ENCODE measurements around the gene KDM2B. TPM values are rescaled to one million over a fixed set of nuclear protein-coding genes. Genes with fewer than 3 reads are reported as not detected.

The KDM2B gene
- 10 to 100 TPM; 61.8 to 63.4 TPM for total RNA-seq

DNA sequence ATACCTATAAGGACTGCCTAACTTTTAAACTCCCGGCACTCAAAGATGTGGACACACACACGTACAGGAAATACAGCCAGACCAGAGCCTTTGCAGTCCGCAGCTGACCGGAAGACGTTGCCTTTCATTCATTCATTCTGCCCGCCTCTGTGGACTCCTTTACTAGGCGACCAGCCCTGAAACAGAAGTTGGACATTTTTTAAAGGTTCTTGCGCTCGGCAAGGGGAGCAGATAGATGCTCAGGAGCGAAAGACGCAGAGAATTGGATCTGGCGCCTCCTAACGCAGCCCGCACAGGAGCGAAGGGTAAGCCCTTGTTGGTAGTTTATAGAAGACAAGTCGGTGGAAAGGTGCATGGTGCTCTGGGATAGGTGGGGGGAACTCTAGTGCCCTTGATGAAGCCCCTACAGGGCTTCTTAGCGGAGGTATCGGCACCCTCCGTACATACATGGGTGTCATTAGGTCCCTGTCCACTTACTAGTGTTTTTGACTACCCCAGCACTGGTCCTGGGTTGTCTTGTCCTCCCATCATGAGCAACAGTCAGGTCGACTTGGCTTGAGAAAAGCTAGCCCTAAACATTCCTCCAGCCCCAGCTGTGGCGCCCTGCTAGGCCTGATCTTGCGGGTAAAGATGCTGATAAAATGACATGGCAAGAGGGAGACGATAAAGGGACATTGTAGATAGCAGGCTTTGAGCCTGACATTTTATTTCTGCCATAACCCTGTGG lies at the start of gene KDM2B:
Gene KDM2B, minus strand, starts transcription at position 65 of the 727 bp plus-strand sequence. CDS start 112 bp downstream, outside the sequence.
- ChIA-PET CTCF (interaction anchor here (0.6 to 1.5 kb wide), 3 partner anchors 9 to 135 kb away, joined by 3 to 5 read pairs (median 3); no protein-coding TSS in a partner anchor), POLR2A (interaction anchor here (0.6 to 3.3 kb wide), 6 partner anchors 10 to 168 kb away, joined by 3 to 26 read pairs (median 6); no protein-coding TSS in a partner anchor)

DNA sequence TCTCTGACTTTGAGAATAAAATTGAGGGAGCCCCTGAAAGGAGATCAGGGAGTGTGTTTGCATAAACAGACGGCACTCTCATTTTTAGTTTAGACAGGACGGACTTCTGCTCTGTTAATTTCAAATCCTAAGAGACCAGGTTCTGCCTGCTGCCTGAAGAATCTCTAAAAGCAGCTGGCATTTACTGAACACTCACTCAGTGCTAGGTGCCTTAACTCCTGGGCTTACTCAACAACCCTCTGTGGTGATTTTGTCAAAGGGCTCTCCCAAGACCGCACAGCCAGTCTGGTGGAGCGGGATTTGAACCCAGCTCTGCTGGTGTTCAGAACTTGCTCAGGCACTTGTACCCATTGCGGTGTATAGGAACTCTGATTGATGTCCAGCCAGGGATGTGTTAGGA lies 47.7 kb upstream of the KDM2B start:
- POLR2A ChIA-PET: interaction anchor here (0.6 to 2.9 kb wide), 4 partner anchors 8 to 37 kb away, joined by 3 to 42 read pairs (median 6); no protein-coding TSS in a partner anchor
- CTCF ChIA-PET: interaction anchor here (0.9 to 7.2 kb wide), 3 partner anchors 37 to 76 kb away, joined by 3 to 48 read pairs (median 6); partner anchors contain the start of gene MORN3

DNA sequence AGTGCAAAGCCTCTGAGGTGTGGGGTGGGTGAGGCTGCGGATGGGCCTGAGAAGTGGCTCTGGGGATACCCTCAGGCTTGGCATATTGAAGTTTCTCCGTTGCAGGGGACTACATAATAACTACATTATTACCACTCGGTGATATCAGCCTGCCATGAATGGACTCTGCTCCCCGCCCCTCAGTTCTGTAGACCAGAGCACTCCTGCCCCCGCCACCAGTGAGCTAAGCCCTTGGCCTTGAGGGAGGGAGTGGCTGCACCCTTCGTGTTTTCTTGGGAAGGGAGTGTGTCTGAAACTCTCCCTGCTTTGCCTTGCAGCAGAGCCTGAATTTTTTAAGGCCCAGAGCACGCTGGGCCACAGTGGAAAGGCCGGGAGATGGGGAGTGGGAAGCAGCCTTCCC lies 47.2 kb upstream of the KDM2B start:
- POLR2A ChIA-PET: interaction anchor here (1.3 to 2.9 kb wide), 8 partner anchors 9 to 162 kb away, joined by 3 to 42 read pairs (median 9); partner anchors contain the start of gene TMEM120B
- CTCF ChIA-PET: interaction anchor here (0.6 to 7.2 kb wide), 6 partner anchors 37 to 76 kb away, joined by 3 to 48 read pairs (median 6); partner anchors contain the start of gene MORN3

GRCh38 chr12:121626853-121627640 lies 46.2 kb upstream of the KDM2B start:
- ChIA-PET CTCF (interaction anchor here (0.7 to 7.2 kb wide), 10 partner anchors 10 to 78 kb away, joined by 3 to 48 read pairs (median 6); partner anchors contain the start of gene MORN3), POLR2A (interaction anchor here (0.6 to 2.9 kb wide), 24 partner anchors 10 to 226 kb away, joined by 3 to 42 read pairs (median 5); partner anchors contain the start of genes KDM2B, RNF34 and TMEM120B)

- ChIA-PET CTCF (interaction anchor here (0.9 to 7.2 kb wide), 8 partner anchors 9 to 138 kb away, joined by 3 to 48 read pairs (median 8); partner anchors contain the start of gene MORN3), POLR2A (interaction anchor here (0.6 to 2.9 kb wide), 16 partner anchors 10 to 225 kb away, joined by 3 to 42 read pairs (median 7); partner anchors contain the start of genes KDM2B and RNF34)
Observed at GRCh38 chr12:121626087-121626852, 45.4 kb upstream of the KDM2B start, which contains the start of gene ORAI1. TSS of gene ORAI1 (plus strand) at chr12:121626530.

GRCh38 chr12:121620333-121620891 lies 39.6 kb upstream of the KDM2B start:
- ChIA-PET CTCF (no interaction called here), POLR2A (no interaction called here)

- ChIA-PET CTCF (interaction anchor here (1.7 kb wide), 1 partner anchor 66 kb away, joined by 5 read pairs; no protein-coding TSS in a partner anchor), POLR2A (no interaction called here)
Observed at GRCh38 chr12:121618659-121619233, 37.9 kb upstream of the KDM2B start.

DNA sequence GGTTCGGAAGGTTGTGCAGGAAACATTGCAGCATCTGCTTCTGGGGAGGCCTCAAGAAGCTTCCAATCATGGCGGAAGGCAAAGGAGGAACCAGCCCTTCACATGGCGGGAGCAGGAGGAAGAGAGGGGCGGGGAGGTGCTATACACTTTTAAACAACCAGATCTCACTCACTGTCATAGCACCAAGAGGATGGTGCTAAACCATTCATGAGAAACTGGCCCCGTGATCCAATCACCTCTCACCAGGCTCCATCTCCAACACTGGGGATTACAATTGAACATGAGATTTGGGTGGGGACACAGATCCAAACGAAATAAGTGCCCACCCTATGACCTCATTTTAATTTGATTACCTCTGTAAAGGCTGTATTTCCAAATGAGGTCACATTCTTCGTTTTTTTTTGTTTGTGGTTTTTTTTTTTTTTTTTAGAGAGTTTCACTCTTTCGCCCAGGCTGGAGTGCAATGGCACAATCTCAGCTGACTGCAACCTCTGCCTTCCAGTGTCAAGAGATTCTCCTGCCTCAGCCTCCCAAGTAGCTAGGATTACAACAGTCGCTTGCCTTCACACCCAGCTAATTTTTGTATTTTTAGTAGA lies 34.1 kb upstream of the KDM2B start:
- ChIA-PET POLR2A (no interaction called here), CTCF (interaction anchor here (0.9 to 1.2 kb wide), 4 partner anchors 10 to 114 kb away, joined by 3 to 5 read pairs (median 4); no protein-coding TSS in a partner anchor)

GRCh38 chr12:121613462-121613861 lies 32.6 kb upstream of the KDM2B start:
- CTCF ChIA-PET: interaction anchor here (0.9 kb wide), 1 partner anchor 61 kb away, joined by 5 read pairs; no protein-coding TSS in a partner anchor
- POLR2A ChIA-PET: interaction anchor here (0.7 kb wide), 1 partner anchor 112 kb away, joined by 8 read pairs; no protein-coding TSS in a partner anchor

DNA sequence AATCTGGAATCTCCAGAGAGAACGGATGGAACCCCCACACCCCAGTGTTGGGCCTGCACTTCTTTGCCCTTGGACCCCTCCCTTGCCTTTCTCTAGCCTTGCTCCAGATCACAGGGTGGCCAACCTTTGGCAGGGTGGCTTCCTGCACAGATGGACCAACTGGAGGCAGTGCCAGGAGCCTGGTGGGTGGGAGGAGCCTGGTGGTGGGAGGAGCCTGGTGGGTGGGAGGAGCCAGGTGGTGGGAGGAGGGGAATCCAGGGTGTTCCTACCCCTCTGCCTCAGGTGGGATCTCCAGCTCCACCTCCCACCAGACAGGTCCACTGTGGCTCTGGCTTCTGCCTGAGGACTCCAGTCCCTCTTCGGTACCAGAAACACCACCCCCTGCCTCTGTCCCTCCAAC lies 30.5 kb upstream of the KDM2B start:
- POLR2A ChIA-PET: no interaction called here
- CTCF ChIA-PET: interaction anchor here (0.7 to 1.5 kb wide), 2 partner anchors 58 to 183 kb away, joined by 3 to 4 read pairs; partner anchors contain the start of gene MORN3

- ChIA-PET CTCF (interaction anchor here (0.7 to 1.5 kb wide), 2 partner anchors 59 to 182 kb away, joined by 3 to 4 read pairs; partner anchors contain the start of gene MORN3), POLR2A (interaction anchor here (0.7 kb wide), 1 partner anchor 123 kb away, joined by 5 read pairs; no protein-coding TSS in a partner anchor)
Observed at GRCh38 chr12:121610239-121611149, 29.7 kb upstream of the KDM2B start.

- ChIA-PET CTCF (interaction anchor here (1.4 to 1.6 kb wide), 2 partner anchors 17 to 55 kb away, joined by 3 read pairs; no protein-coding TSS in a partner anchor), POLR2A (no interaction called here)
Observed at GRCh38 chr12:121608301-121608700, 27.5 kb upstream of the KDM2B start.

DNA sequence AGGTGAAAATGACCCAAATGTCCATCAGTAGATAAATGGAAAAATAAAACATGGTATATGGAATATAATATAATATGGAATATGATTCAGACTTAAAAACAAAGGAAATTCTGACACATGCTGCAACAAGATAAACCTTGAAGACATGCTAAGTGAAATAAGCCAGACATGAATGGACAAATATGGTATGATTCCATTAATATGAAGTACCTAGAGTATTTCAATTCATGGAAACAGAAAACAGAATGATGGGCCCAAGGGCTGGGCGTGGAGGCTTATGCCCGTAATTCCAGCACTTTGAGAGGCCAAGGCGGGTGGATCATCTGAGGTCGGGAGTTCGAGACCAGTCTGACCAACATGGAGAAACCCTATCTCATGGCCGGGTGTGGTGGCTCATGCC lies 22.8 kb upstream of the KDM2B start:
- ChIA-PET POLR2A (no interaction called here), CTCF (interaction anchor here (0.7 kb wide), 1 partner anchor 37 kb away, joined by 3 read pairs; no protein-coding TSS in a partner anchor)

- CTCF ChIA-PET: no interaction called here
- POLR2A ChIA-PET: no interaction called here
Observed at GRCh38 chr12:121602766-121603165, 21.9 kb upstream of the KDM2B start.

- POLR2A ChIA-PET: interaction anchor here (0.6 kb wide), 1 partner anchor 61 kb away, joined by 4 read pairs; no protein-coding TSS in a partner anchor
- CTCF ChIA-PET: no interaction called here
Observed at GRCh38 chr12:121600702-121601336, 20.0 kb upstream of the KDM2B start.

GRCh38 chr12:121596526-121596925 lies 15.7 kb upstream of the KDM2B start:
- POLR2A ChIA-PET: no interaction called here
- CTCF ChIA-PET: interaction anchor here (0.7 to 0.9 kb wide), 3 partner anchors 28 to 83 kb away, joined by 3 to 4 read pairs (median 4); no protein-coding TSS in a partner anchor
